DMS153 treated with DMSO at 0.1 percent for 48 hours (cell line): ENCODE measurements around the gene CBX2.

ENCODE experiments used
- DNase-seq: peaks from one replicate; lab custom pipeline; 2025; ENCODE audit not compliant: unreplicated experiment; lab: John Stamatoyannopoulos, UW

Gene CBX2

GRCh38 chr17:79777894-79778503 lies at the start of gene CBX2:
CBX2 (plus strand) TSS chr17:79778148; CDS start chr17:79778236, 88 bp downstream.
- DNase-seq, result peak; percentile 40

GRCh38 chr17:79728169-79728907 lies 49.6 kb upstream of the CBX2 start:
- DNase-seq, result peak; percentile 93

GRCh38 chr17:79728908-79729471 lies 49.0 kb upstream of the CBX2 start:
- DNase-seq, result no peak

GRCh38 chr17:79729761-79730160 lies 48.2 kb upstream of the CBX2 start:
- DNase-seq, result no peak

GRCh38 chr17:79730437-79730768 lies 47.5 kb upstream of the CBX2 start:
- DNase-seq, result no peak

- no peak for DNase-seq
Observed at GRCh38 chr17:79730769-79731483, 47.0 kb upstream of the CBX2 start, which contains the start of gene ENPP7. ENPP7 (plus strand) TSS chr17:79730943; CDS start chr17:79731140, 197 bp downstream.

GRCh38 chr17:79732254-79732653 lies 45.7 kb upstream of the CBX2 start:
- no peak for DNase-seq

- no peak for DNase-seq
Observed at GRCh38 chr17:79732804-79733691, 44.9 kb upstream of the CBX2 start.

- no peak for DNase-seq
Observed at GRCh38 chr17:79733692-79734070, 44.3 kb upstream of the CBX2 start.

- DNase-seq, result no peak
Observed at GRCh38 chr17:79735096-79735495, 42.9 kb upstream of the CBX2 start.

- DNase-seq, result no peak
Observed at GRCh38 chr17:79737046-79737921, 40.7 kb upstream of the CBX2 start.

- no peak for DNase-seq
Observed at GRCh38 chr17:79737922-79738578, 39.9 kb upstream of the CBX2 start.

GRCh38 chr17:79738643-79739042 lies 39.3 kb upstream of the CBX2 start:
- DNase-seq, result no peak

GRCh38 chr17:79739148-79740062 lies 38.5 kb upstream of the CBX2 start:
- no peak for DNase-seq

- peak; percentile 32 for DNase-seq
Observed at GRCh38 chr17:79740413-79740812, 37.5 kb upstream of the CBX2 start.

- DNase-seq, result no peak
Observed at GRCh38 chr17:79741401-79741750, 36.6 kb upstream of the CBX2 start.

- DNase-seq, result peak; percentile 71
Observed at GRCh38 chr17:79741751-79742588, 36.0 kb upstream of the CBX2 start.

GRCh38 chr17:79742589-79742918 lies 35.4 kb upstream of the CBX2 start:
- no peak for DNase-seq
